ENCODE data around the gene TRIM42. TPM values are rescaled to one million over a fixed set of nuclear protein-coding genes. Genes with fewer than 3 reads are reported as not detected.

Gene TRIM42
- total and polyA plus RNA-seq, 3 donors from 2014 or later = 12.5 to 39.8 (median 21.4) TPM

DNA sequence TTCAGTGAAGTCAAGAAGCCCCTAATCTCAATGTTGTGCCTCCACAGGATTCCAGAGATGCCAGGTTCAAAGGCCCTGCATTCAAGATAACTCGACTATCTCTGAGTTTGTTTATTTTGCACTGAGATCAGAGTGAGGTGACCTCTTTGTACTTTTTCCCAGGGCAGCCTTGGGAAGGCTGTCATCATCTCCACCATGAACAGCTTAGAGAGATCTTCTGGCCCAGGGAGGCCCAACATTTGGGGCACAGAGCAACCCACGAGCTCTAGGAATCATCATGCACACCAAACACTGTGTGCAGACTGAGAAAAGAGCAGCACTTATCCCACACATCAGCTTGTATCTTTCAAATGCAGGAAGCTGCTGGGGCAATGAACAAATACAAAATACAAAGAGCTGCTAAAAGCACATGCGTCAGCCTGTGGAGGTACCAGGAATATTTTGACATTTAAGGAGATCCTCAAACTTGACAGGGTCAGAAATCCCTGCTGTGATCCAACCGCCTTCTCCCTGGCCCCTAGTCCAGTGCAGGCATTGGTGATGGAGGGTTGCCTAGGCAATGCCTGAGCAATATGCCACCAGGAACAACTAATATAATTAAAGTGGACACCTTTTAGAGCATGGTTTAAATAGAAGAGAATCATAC, 33.6 kb downstream of the TRIM42 start:
- intact Hi-C loops (cut with DNase I; ENCODE audit: low total_unique reads) = loop anchor here (10.0 kb wide), 1 partner anchor 117 kb away; no protein-coding TSS in a partner anchor
- no peak for DNase-seq
- no peaks in the 10 kb centered on the region for H3K9me3 ChIP-seq
- WGBS, 2 donors = 80 to 82% methylated on average over 4 of the region's 4 CpGs
- no peak for TF ChIP-seq CTCF (IDR thresholded peaks at IDR 0.05)
- H3K4me1 ChIP-seq = peaks cover 3% of the 10 kb centered on the region
- no peaks in the 10 kb centered on the region for H3K27me3 ChIP-seq
- no peaks in the 10 kb centered on the region for H3K36me3 ChIP-seq (ENCODE audit: low read depth, missing control alignments)
- no peak overlapping the region for H3K4me3 ChIP-seq
- H3K27ac ChIP-seq = no peak overlapping the region

DNA sequence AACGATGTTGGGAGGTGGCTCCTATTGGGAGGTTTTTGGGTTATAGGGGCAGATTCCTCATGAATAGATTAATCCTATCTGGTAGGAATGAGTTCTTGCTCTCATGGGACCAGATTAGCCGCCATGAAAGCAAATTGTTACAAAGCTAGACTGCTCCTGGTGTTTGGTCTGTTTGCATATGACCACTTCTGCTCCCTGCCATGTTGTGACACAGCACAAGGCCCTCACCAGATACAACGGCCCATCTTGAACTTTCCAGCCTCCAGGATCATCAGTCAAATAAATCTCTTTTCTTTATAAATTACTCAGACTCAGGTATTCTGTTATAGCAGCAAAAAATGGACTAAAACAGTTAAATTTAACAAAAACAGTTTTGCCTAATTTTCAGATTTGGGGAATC, 34.4 kb downstream of the TRIM42 start:
- no peak overlapping the region for H3K4me3 ChIP-seq
- WGBS, 2 donors = 88 to 90% methylated on average over 3 of the region's 3 CpGs
- intact Hi-C loops (cut with DNase I; ENCODE audit: low total_unique reads) = loop anchor here (10.0 kb wide), 1 partner anchor 118 kb away; no protein-coding TSS in a partner anchor
- no peaks in the 10 kb centered on the region for H3K36me3 ChIP-seq (ENCODE audit: low read depth, missing control alignments)
- peaks cover 3% of the 10 kb centered on the region for H3K4me1 ChIP-seq
- DNase-seq = no peak
- no peak overlapping the region for H3K27ac ChIP-seq
- H3K9me3 ChIP-seq = no peaks in the 10 kb centered on the region
- no peaks in the 10 kb centered on the region for H3K27me3 ChIP-seq
- no peak for TF ChIP-seq CTCF (IDR thresholded peaks at IDR 0.05)
- TF ChIP-seq POLR2A (IDR thresholded peaks at IDR 0.05) = no peak

DNA sequence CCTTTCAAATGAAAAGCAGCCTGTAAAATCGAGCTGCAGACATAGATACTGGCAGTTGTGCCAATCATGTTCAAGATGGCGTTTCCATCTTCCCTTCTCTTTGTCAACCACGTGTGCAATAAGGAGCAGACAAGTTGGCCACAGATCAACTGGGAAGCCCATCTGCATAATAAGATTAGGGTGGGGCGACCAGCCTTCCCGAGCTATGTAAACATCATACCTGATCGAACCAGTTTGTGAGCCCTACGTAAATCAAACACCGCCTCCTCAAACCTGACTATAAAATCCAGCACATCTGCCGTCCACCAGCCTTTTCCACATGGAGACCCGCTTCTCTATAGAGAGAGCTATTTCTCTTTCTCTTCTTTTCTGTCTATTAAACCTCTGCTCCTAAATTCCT, 37.2 kb downstream of the TRIM42 start:
- Histone ChIP-seq H3K27me3 (no peaks in the 10 kb centered on the region), H3K4me3 (no peak overlapping the region), H3K4me1 (peaks cover 23% of the 10 kb centered on the region), H3K36me3 (ENCODE audit: low read depth, missing control alignments) (no peaks in the 10 kb centered on the region), H3K9me3 (no peaks in the 10 kb centered on the region), H3K27ac (no peak overlapping the region)
- intact Hi-C loops (cut with DNase I; ENCODE audit: low total_unique reads) = loop anchor here (10.0 kb wide), 1 partner anchor 120 kb away; no protein-coding TSS in a partner anchor
- no peak for TF ChIP-seq CTCF (IDR thresholded peaks at IDR 0.05)
- no peak for TF ChIP-seq POLR2A (IDR thresholded peaks at IDR 0.05)
- no peak for DNase-seq
- 71 to 84% methylated on average over 10 of the region's 10 CpGs for WGBS, 2 donors

- H3K27me3 ChIP-seq = no peaks in the 10 kb centered on the region
- peaks cover 33% of the 10 kb centered on the region for H3K4me1 ChIP-seq
- no peaks in the 10 kb centered on the region for H3K36me3 ChIP-seq (ENCODE audit: low read depth, missing control alignments)
- WGBS, 2 donors = 52 to 53% methylated on average over 3 of the region's 3 CpGs
- H3K4me3 ChIP-seq = no peak overlapping the region
- H3K9me3 ChIP-seq = no peaks in the 10 kb centered on the region
- no peak for DNase-seq
- TF ChIP-seq POLR2A (IDR thresholded peaks at IDR 0.05) = no peak
- no peak for TF ChIP-seq CTCF (IDR thresholded peaks at IDR 0.05)
- intact Hi-C loops (cut with DNase I; ENCODE audit: low total_unique reads) = loop anchor here (10.0 kb wide), 1 partner anchor 123 kb away; no protein-coding TSS in a partner anchor
- no peak overlapping the region for H3K27ac ChIP-seq
These were observed 40.1 kb downstream of the TRIM42 start for GRCh38 chr3:140717921-140718320.

All from testis (tissue), 3 donors.